Upper lobe of left lung (tissue), 4 donors: ENCODE results near the gene TRIM47.

Source experiments
- EP300 ChIP-seq, 4 donors: sonication (generic); formaldehyde crosslinking; IDR thresholded peaks; one replicate each; pipeline ENCODE4 v1.5.1; 2017; ENCODE audit warnings: antibody characterized with exemption in 4 of 4, control low read depth in 2 of 4
- POLR2A ChIP-seq, 4 donors: fragments of 450-650 bp; IDR thresholded peaks; one replicate each; pipeline ENCODE4 v1.5.1; 2016 to 2017; ENCODE audit warnings: antibody characterized with exemption in 4 of 4, mild to moderate bottlenecking in 2 of 4
- POLR2AphosphoS5 ChIP-seq, 2 donors: sonication (generic); formaldehyde crosslinking; IDR thresholded peaks; one replicate each; pipeline ENCODE4 v1.5.1; 2017; ENCODE audit warnings: antibody characterized with exemption in 2 of 2
- TF ChIP-seq, protein P1 (sequence below), 6 experiments: fragments of 450-650 bp in 4 of 6; fragments of 200-600 bp in 2 of 6; sonication (generic) in 2 of 6; IDR thresholded peaks; one replicate each; pipeline ENCODE4 v1.5.1; 2016 to 2019; ENCODE audit warnings: antibody characterized with exemption in 6 of 6

DNA sequence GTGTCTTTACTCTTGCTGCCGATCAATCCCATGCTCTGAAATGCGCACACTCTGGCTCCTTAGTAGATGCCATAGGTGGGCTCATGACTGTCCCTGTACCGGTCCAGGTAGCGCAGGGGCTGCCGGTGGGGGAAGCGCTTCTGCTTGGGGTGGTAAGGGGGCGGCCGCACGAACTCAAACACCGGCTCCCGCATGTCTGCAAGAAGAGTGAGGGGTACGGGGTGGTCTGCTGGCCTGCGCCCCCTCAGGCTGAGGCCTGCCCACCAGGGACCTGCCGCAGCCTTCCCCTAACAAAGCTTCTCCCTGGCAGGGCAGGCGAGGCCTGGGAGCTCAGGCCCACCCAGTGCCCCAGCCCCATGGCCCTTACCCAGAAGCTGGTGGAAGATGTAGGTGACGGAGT, 20.4 kb upstream of the TRIM47 start:
- TF ChIP-seq, protein P1, sequence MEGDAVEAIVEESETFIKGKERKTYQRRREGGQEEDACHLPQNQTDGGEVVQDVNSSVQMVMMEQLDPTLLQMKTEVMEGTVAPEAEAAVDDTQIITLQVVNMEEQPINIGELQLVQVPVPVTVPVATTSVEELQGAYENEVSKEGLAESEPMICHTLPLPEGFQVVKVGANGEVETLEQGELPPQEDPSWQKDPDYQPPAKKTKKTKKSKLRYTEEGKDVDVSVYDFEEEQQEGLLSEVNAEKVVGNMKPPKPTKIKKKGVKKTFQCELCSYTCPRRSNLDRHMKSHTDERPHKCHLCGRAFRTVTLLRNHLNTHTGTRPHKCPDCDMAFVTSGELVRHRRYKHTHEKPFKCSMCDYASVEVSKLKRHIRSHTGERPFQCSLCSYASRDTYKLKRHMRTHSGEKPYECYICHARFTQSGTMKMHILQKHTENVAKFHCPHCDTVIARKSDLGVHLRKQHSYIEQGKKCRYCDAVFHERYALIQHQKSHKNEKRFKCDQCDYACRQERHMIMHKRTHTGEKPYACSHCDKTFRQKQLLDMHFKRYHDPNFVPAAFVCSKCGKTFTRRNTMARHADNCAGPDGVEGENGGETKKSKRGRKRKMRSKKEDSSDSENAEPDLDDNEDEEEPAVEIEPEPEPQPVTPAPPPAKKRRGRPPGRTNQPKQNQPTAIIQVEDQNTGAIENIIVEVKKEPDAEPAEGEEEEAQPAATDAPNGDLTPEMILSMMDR (IDR thresholded peaks at IDR 0.05), result no peak
- TF ChIP-seq POLR2AphosphoS5 (IDR thresholded peaks at IDR 0.05) (no peak), POLR2A (IDR thresholded peaks at IDR 0.05) (no peak), EP300 (IDR thresholded peaks at IDR 0.05) (no peak)
